Progenitor cell of endocrine pancreas (in vitro differentiated cells): Measurements from ENCODE around the gene TXNRD1. TPM values are rescaled to one million over a fixed set of nuclear protein-coding genes. Genes with fewer than 3 reads are reported as not detected.

Experiments used
- DNase-seq: peaks from one replicate; pipeline ENCODE4 v3.0.0; 2021; ENCODE audit warnings: low spot score; ENCODE audit not compliant: unreplicated experiment
- H3K27ac Mint-ChIP-seq: 2 replicates; pipeline ENCODE4 v1.8.0; 2021; ENCODE audit warnings: mild to moderate bottlenecking, moderate library complexity, mixed read lengths
- H3K27me3 Mint-ChIP-seq: 2 replicates; pipeline ENCODE4 v1.8.0; 2021; ENCODE audit warnings: mixed read lengths
- H3K36me3 Mint-ChIP-seq: 2 replicates; pipeline ENCODE4 v1.8.0; 2022; ENCODE audit warnings: mixed read lengths; ENCODE audit not compliant: insufficient read depth
- H3K4me1 Mint-ChIP-seq: 2 replicates; pipeline ENCODE4 v1.8.0; 2021; ENCODE audit warnings: low read depth, mixed read lengths
- H3K4me3 Mint-ChIP-seq: 2 replicates; pipeline ENCODE4 v1.8.0; 2021; ENCODE audit warnings: low read depth, mild to moderate bottlenecking, moderate library complexity, mixed read lengths
- H3K9me3 Mint-ChIP-seq: 2 replicates; pipeline ENCODE4 v1.8.0; 2021; ENCODE audit warnings: low read depth, mixed read lengths
- CTCF ChIP-seq: fragments of 200-600 bp; sonication (generic); IDR thresholded peaks from one replicate; pipeline ENCODE4 v1.5.0; 2021; ENCODE audit warnings: antibody characterized with exemption, mild to moderate bottlenecking; ENCODE audit not compliant: unreplicated experiment
- total RNA-seq: library from RNA; stranded (reverse); gene quantifications from 2 replicates; pipeline ENCODE4 v1.2.1, GENCODE V29; 2021

Gene TXNRD1
- total RNA-seq, 1 donor from 2014 or later = 116 TPM

DNA sequence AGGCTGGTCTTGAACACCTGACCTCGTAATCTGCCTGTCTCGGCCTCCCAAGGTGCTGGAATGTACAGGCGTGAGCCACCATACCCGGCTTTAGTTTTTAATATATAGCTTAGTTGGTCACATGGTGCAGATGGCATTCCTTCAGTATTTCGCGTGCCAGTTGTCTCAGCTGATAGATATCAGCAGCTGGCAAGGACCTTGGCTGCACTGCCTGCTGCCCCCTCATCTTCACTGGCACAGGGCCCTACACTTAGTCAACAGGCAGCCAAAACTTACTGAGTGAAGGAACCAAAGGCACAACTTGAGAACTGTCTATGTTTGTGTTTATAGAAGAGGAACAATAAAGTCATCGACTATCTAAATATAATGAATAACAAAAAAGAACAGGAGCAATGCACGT is 119.0 kb downstream of the TXNRD1 start:
- no peak for TF ChIP-seq CTCF
- no peaks in the 10 kb centered on the region for H3K4me1 Mint-ChIP-seq
- peak overlapping the region; percentile 37 for H3K27ac Mint-ChIP-seq
- peaks cover 11% of the 10 kb centered on the region for H3K36me3 Mint-ChIP-seq
- no peaks in the 10 kb centered on the region for H3K9me3 Mint-ChIP-seq
- DNase-seq = no peak
- no peak overlapping the region for H3K4me3 Mint-ChIP-seq
- no peaks in the 10 kb centered on the region for H3K27me3 Mint-ChIP-seq

DNA sequence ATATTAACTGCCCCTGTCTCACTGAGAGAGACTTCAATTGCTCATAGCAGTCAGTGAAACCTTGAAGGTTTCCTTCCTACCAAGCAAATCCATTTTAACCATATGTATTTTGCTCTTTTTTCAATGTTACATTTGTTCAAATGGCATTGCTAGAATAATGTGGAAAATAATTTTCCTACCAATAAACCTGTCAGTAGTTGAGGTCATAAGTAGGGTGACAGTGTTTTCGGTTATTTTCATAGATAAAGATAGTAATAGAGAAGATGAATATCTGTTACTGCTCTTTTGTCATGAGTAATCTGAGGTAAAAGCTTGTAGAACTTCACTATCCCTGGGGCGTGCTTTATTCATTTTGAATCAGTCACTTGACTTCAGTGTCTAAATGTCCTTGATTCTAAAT is 120.5 kb downstream of the TXNRD1 start:
- H3K4me1 Mint-ChIP-seq = peaks cover under 1% of the 10 kb centered on the region
- no peak for TF ChIP-seq CTCF

DNA sequence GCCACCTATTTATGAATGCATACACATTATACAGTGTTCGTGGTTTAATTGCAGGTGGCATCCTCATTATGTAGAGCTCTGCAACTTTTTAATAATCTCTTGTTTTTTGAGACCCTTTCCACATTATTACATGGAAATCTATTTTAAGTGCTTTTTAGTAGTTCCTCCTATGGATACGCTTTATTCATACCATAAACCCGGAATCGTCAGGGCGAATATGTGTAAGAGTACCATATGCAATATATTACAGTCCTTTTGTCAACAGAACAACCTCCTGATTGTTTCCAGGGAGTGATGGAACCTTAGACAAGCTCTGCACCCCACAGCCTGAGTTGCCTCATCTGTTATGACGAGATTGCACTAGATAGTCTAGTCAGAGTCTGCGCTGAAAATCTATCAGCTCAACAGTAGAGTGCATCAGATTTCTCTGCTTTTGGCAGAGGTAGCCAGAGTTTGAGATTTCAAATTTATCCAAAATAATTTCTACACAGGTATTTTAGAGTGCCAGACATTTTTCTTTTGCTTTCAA is 121.5 kb downstream of the TXNRD1 start:
- DNase-seq = no peak
- no peak overlapping the region for H3K4me3 Mint-ChIP-seq
- TF ChIP-seq CTCF = no peak
- peaks cover 15% of the 10 kb centered on the region for H3K36me3 Mint-ChIP-seq
- no peak overlapping the region for H3K27ac Mint-ChIP-seq
- H3K27me3 Mint-ChIP-seq = no peaks in the 10 kb centered on the region
- H3K4me1 Mint-ChIP-seq = peaks cover 2% of the 10 kb centered on the region
- no peaks in the 10 kb centered on the region for H3K9me3 Mint-ChIP-seq

More for the DNA sequence above, 120.5 kb downstream of the TXNRD1 start:
- no peak for DNase-seq
- Mint-ChIP-seq H3K4me3 (no peak overlapping the region), H3K36me3 (peaks cover 12% of the 10 kb centered on the region), H3K27ac (no peak overlapping the region), H3K9me3 (no peaks in the 10 kb centered on the region), H3K27me3 (no peaks in the 10 kb centered on the region)

GRCh38 chr12:104339663-104340062 is 124.1 kb downstream of the TXNRD1 start:
- no peak overlapping the region for H3K4me3 Mint-ChIP-seq
- H3K4me1 Mint-ChIP-seq = peaks cover 2% of the 10 kb centered on the region
- peaks cover 22% of the 10 kb centered on the region for H3K36me3 Mint-ChIP-seq
- no peak for TF ChIP-seq CTCF
- H3K9me3 Mint-ChIP-seq = no peaks in the 10 kb centered on the region
- no peak for DNase-seq
- no peak overlapping the region for H3K27ac Mint-ChIP-seq
- no peaks in the 10 kb centered on the region for H3K27me3 Mint-ChIP-seq

DNA sequence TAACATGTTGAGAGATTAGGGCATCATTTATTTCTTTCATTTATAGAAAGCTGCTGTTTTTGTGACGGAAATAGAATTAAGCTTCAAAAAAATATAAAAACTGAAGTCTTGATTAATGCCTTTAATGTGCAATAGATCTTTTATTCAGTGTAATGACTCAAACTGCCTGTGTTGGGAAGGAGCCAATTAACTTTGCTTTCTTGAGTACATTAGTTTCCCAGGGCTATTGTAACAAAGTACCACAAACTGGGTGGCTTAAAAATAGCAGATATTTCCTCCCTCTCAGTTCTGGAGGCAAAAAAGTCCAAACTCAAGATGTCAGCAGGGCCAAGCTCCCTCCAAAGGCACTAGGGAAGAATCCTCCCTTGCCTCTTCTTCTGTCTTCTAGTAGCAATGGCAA is 124.6 kb downstream of the TXNRD1 start:
- Mint-ChIP-seq H3K4me1 (peaks cover 2% of the 10 kb centered on the region), H3K9me3 (no peaks in the 10 kb centered on the region), H3K4me3 (no peak overlapping the region), H3K27ac (no peak overlapping the region), H3K36me3 (peaks cover 18% of the 10 kb centered on the region), H3K27me3 (no peaks in the 10 kb centered on the region)
- TF ChIP-seq CTCF = no peak
- no peak for DNase-seq
